ENCODE results near the gene FAF2.

DNA sequence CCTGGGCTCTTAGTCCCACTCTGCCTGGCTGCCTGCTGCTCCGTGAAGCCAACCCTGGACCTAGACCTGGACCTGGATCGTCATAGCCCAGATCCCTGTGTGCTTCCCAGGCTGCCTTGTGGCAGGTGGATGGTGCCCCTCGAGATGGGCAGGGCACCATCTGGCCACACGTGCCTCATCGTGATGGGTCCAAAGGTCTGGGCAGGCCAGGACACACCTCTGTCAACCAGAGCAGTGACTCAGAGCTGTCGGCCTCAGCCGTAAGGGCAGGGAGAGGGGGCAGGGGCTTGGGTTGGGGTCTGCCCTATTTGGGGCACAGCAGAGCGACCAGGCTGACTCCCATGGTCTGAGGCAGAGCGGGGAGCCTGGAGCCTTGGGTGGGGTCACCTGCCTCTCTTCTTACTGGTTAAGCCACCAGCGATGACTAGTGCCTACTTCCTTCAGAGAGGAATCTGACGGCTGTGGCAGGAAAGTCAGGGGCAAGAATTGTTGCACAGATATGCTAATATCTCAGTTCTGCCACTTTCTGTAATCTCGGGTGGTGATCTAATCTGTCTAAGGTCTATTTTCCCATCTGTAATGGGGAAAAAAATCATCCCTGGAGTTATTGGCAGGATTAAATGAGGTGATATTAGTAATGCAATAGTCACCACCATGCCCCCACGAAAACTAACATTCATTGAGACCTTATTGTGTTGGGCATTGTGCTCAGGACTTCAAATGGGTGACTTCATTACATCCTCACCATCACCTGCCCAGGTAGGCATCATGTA is 97.7 kb downstream of the FAF2 start:
- TF ChIP-seq CTCF (IDR thresholded peaks at IDR 0.05; ENCODE audit: borderline replicate concordance, extremely low read depth, low read length, poor library complexity, severe bottlenecking) (no peak), EZH2 (IDR thresholded peaks at IDR 0.05; ENCODE audit: borderline replicate concordance, low read depth, low read length, severe bottlenecking) (no peak)
